22Rv1 (cell line): ENCODE data around the gene CTBP1.
A peak's percentile ranks its signal among the peaks of the same experiment; 100 is the strongest.

ENCODE experiments used
- H3K27ac ChIP-seq: fragments of 450-650 bp; 2 replicates; pipeline ENCODE4 v1.5.1; 2017
- CTCF ChIP-seq: fragments of 450-650 bp; IDR thresholded peaks from 2 replicates; pipeline ENCODE4 v1.5.1; 2017; ENCODE audit warnings: mild to moderate bottlenecking
- ZFX ChIP-seq: fragments of 450-650 bp; IDR thresholded peaks from 2 replicates; pipeline ENCODE4 v1.6.1; 2017; ENCODE audit warnings: antibody characterized with exemption, borderline replicate concordance

The CTBP1 gene

GRCh38 chr4:1248245-1249147 is at the start of gene CTBP1:
CTBP1 (minus strand) TSS chr4:1249130; CDS start chr4:1241331, 7,799 bp downstream.
- H3K27ac ChIP-seq, result peak within 1 kb of the TSS; percentile 92
- TF ChIP-seq CTCF (no peak), ZFX (no peak)

- H3K27ac ChIP-seq, result no peak overlapping the region
- TF ChIP-seq ZFX, result no peak
- no peak for TF ChIP-seq CTCF
These were observed 49.5 kb upstream of the CTBP1 start for GRCh38 chr4:1298461-1298860.

GRCh38 chr4:1297456-1298325 is 48.8 kb upstream of the CTBP1 start:
- no peak overlapping the region for H3K27ac ChIP-seq
- TF ChIP-seq ZFX, result no peak
- TF ChIP-seq CTCF, result no peak

- no peak for TF ChIP-seq ZFX
- no peak for TF ChIP-seq CTCF
- no peak overlapping the region for H3K27ac ChIP-seq
These were observed 48.1 kb upstream of the CTBP1 start for GRCh38 chr4:1297023-1297395.

GRCh38 chr4:1296324-1297022 is 47.5 kb upstream of the CTBP1 start:
- no peak overlapping the region for H3K27ac ChIP-seq
- TF ChIP-seq ZFX, result no peak
- no peak for TF ChIP-seq CTCF

GRCh38 chr4:1295405-1296055 is 46.6 kb upstream of the CTBP1 start:
- TF ChIP-seq ZFX, result no peak
- no peak for TF ChIP-seq CTCF
- H3K27ac ChIP-seq, result no peak overlapping the region
